ENCODE results near the gene VKORC1. TPM values are rescaled to one million over a fixed set of nuclear protein-coding genes. Genes with fewer than 3 reads are reported as not detected.

The VKORC1 gene
- total and polyA plus RNA-seq, 2 of the 4 experiments (the other 2 are of a cell fraction) = 65.2 to 317 TPM

DNA sequence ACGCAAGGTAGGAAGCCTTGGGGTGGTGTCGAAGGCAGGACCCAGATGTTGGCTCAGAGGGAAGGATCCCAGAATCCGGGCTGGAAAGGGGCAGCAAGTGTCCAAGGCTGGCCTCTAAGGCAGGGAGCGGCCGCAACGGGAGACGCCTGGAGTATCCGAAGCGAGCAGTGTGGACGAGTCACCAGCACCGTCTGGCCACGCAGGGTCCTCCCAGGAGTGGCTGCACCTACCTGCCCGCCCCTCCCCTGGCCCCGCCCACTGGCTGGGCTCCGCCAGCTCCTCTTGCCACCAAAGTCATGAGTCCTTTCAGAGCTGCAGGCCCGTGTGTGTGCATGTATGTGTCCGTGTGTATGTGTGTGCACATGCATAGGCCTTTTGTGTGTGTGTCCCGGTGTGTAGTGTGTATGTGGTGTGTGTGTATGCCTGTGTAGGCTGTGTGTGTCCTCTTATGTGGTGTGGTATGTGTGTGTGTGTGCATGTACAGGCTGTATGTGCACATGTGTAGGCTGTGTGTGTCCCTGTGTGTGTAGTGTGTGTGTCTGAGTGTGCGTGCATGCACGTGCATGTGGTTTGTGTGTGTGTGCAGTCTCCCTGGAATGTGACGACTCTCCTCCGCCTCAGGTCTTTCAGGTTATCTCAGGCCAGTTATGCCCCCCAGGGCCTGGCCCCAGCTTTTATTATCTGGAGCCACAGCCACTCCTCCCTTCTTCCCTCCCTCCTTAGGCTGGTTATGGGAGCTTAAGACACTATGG, 41.1 kb upstream of the VKORC1 start, which contains the start of gene PRSS8:
Gene PRSS8 (minus strand): TSS at position 193 of the 752 bp plus-strand sequence. CDS start 229 bp downstream, outside the sequence.
- no peak for ATAC-seq (ENCODE audit: low read depth)
- intact Hi-C loops (cut with micrococcal nuclease) = no loop called here

More for the DNA sequence above, 41.1 kb upstream of the VKORC1 start, which contains the start of gene PRSS8:
- Histone ChIP-seq H3K9ac (ENCODE audit: low read depth, low read length) (no peak within 1 kb of the TSS), H3K9me1 (ENCODE audit: insufficient read depth, low read length) (peaks cover 11% of the 10 kb centered on the region), H2AK9ac (replicated peaks; ENCODE audit: low read depth, low read length, poor library complexity) (peak within 1 kb of the TSS; percentile 42), H3K79me1 (ENCODE audit: low read depth in 1 of 2, low read length in 2 of 2) (peaks cover 0 to 7% of the 10 kb centered on the region in 2 experiments; a peak in 1 of 4 replicates), H3K27me3 (ENCODE audit: control insufficient read depth, insufficient read depth, low read length) (no peaks in the 10 kb centered on the region; the same call in 1 of the 2 replicates), H4K5ac (ENCODE audit: low read depth, low read length) (no peak within 1 kb of the TSS), H3K4me2 (ENCODE audit: low read depth, low read length) (no peak within 1 kb of the TSS), H2AFZ (replicated peaks; ENCODE audit: low read length, poor library complexity) (peak within 1 kb of the TSS; percentile 44), H2AK5ac (ENCODE audit: low read depth, low read length) (peak within 1 kb of the TSS; percentile 59; the same call in 1 of the 2 replicates), H3K4me1 (ENCODE audit: control insufficient read depth, insufficient read depth, low read length) (peaks cover 14% of the 10 kb centered on the region), H3K4me3 (ENCODE audit: insufficient read depth, low read depth, low read length) (no peak within 1 kb of the TSS), H2BK15ac (ENCODE audit: low read depth, low read length) (no peak within 1 kb of the TSS), H4K8ac (ENCODE audit: low read depth in 2 of 2, low read length in 2 of 2) (no peak within 1 kb of the TSS), H3K56ac (ENCODE audit: extremely low read depth, insufficient read depth, low read length) (no peak within 1 kb of the TSS), H2BK120ac (ENCODE audit: low read depth, low read length) (0 out of 2 replicates have a peak within 1 kb of the TSS, but pooled peaks have one; percentile 23), H3K18ac (ENCODE audit: low read depth, low read length) (no peak within 1 kb of the TSS), H3K23ac (ENCODE audit: low read depth, low read length) (0 out of 2 replicates have a peak within 1 kb of the TSS, but pooled peaks have one; percentile 53), H3K27ac (ENCODE audit: insufficient read depth, low read length) (no peak within 1 kb of the TSS), H3K4ac (ENCODE audit: low read depth, low read length) (no peak within 1 kb of the TSS), H4K91ac (ENCODE audit: insufficient read depth, low read depth, low read length) (no peak within 1 kb of the TSS), H3K9me3 (ENCODE audit: control insufficient read depth, insufficient read depth, low read length) (no peaks in the 10 kb centered on the region), H2BK20ac (ENCODE audit: low read depth, low read length) (no peak within 1 kb of the TSS), H3K36me3 (ENCODE audit: control insufficient read depth, insufficient read depth, low read length) (peaks cover 9% of the 10 kb centered on the region), H4K20me1 (ENCODE audit: insufficient read depth, low read length) (no peaks in the 10 kb centered on the region), H3K14ac (replicated peaks; ENCODE audit: low read depth, low read length) (no peak within 1 kb of the TSS; the same call in 1 of the 2 replicates), H2BK5ac (ENCODE audit: low read depth, low read length, poor library complexity, severe bottlenecking) (no peak within 1 kb of the TSS)
- whole genome bisulfite sequencing, 2 experiments (ENCODE audit: extremely low coverage in 2 of 2, insufficient read length in 1 of 2) = 59% methylated on average over 13 of the region's 22 CpGs; no CpG with 5 or more reads in 1 of the 2 experiments
- BruUV-seq (replicated peaks) = no TSS peak
- POLR2A ChIA-PET (ENCODE audit: unreplicated experiment) = no interaction called here
- in situ Hi-C loops (cut with MboI; ENCODE audit: low sequenced_read_pairs) (no loop called here), dilution Hi-C loops (cut with HindIII; ENCODE audit: low sequenced_read_pairs, unreplicated experiment) (no loop called here)
- CTCF ChIA-PET = no interaction called here
- TF ChIP-seq, protein P1, sequence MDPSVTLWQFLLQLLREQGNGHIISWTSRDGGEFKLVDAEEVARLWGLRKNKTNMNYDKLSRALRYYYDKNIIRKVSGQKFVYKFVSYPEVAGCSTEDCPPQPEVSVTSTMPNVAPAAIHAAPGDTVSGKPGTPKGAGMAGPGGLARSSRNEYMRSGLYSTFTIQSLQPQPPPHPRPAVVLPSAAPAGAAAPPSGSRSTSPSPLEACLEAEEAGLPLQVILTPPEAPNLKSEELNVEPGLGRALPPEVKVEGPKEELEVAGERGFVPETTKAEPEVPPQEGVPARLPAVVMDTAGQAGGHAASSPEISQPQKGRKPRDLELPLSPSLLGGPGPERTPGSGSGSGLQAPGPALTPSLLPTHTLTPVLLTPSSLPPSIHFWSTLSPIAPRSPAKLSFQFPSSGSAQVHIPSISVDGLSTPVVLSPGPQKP (IDR thresholded peaks at IDR 0.05; ENCODE audit: borderline replicate concordance, low read depth, low read length) = no peak
- TF ChIP-seq POLR2A (IDR thresholded peaks at IDR 0.05; ENCODE audit: low read depth, low read length) (no peak), CHD1 (IDR thresholded peaks at IDR 0.05; ENCODE audit: low read depth, low read length) (no peak), BHLHE40 (IDR thresholded peaks at IDR 0.05; ENCODE audit: low read depth, low read length) (no peak), NFE2L2 (IDR thresholded peaks at IDR 0.05; ENCODE audit: low read depth, low read length) (no peak), MXI1 (IDR thresholded peaks at IDR 0.05; ENCODE audit: borderline replicate concordance, low read depth, low read length) (no peak), MAFK (IDR thresholded peaks at IDR 0.05; ENCODE audit: low read depth, low read length) (no peak), RAD21 (IDR thresholded peaks at IDR 0.05; ENCODE audit: low read length) (no peak), RCOR1 (IDR thresholded peaks at IDR 0.05; ENCODE audit: insufficient replicate concordance, low read length) (no peak), SMC3 (IDR thresholded peaks at IDR 0.05; ENCODE audit: low read depth, low read length) (no peak), FOS (IDR thresholded peaks at IDR 0.05; ENCODE audit: low read depth, low read length) (no peak), MAZ (IDR thresholded peaks at IDR 0.05; ENCODE audit: borderline replicate concordance, low read depth, low read length) (no peak)
- TF ChIP-seq, protein P2, sequence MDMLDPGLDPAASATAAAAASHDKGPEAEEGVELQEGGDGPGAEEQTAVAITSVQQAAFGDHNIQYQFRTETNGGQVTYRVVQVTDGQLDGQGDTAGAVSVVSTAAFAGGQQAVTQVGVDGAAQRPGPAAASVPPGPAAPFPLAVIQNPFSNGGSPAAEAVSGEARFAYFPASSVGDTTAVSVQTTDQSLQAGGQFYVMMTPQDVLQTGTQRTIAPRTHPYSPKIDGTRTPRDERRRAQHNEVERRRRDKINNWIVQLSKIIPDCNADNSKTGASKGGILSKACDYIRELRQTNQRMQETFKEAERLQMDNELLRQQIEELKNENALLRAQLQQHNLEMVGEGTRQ (IDR thresholded peaks at IDR 0.05; ENCODE audit: low read depth, low read length) = no peak
- DNase-seq = no peak
